H1 (cell line): ENCODE measurements around the gene MAGI2. TPM values are rescaled to one million over a fixed set of nuclear protein-coding genes. Genes with fewer than 3 reads are reported as not detected.

ENCODE experiments used
- EGR1 ChIP-seq: IDR thresholded peaks from 2 replicates; pipeline ENCODE4 v1.6.1; 2011; ENCODE audit warnings: low read depth, low read length, borderline replicate concordance
- SIX5 ChIP-seq: IDR thresholded peaks from 2 replicates; pipeline ENCODE4 v1.6.1; 2011; ENCODE audit warnings: mild to moderate bottlenecking, low read depth, low read length
- polyA plus RNA-seq, 7 experiments: library from polyadenylated mRNA; depleted of rRNA in 3 of 7; stranded (reverse) in 5 of 7; unstranded in 2 of 7; fragments of >200 nt in 5 of 7; fragments of 200-250 nt in 2 of 7; gene quantifications; 1 replicate in 5 of 7; 2 replicates in 1 of 7; 4 replicates in 1 of 7; pipeline versions ENCODE4 v1.2.1 to v1.2.3, GENCODE V29; 2011 to 2013; ENCODE audit warnings: missing spikeins in 2 of 7, mixed read lengths in 2 of 7
- total RNA-seq: library from RNA; stranded (reverse); fragmentation: NEBNext Ultra II Directional; extraction: Animal tissue kit (Norgen Biotek cat#: 25700); gene quantifications from 2 replicates; pipeline ENCODE4 v1.2.1, GENCODE V29; 2021
- TF ChIP-seq, protein P1 (sequence below): IDR thresholded peaks from 2 replicates; pipeline ENCODE4 v1.6.1; 2012; ENCODE audit warnings: inconsistent platforms

Gene MAGI2
- total and polyA plus RNA-seq, 2 of the 8 experiments (the other 6 are each of a cell fraction or from before 2014, with no cell fraction given), result 6.0 to 27.3 TPM

DNA sequence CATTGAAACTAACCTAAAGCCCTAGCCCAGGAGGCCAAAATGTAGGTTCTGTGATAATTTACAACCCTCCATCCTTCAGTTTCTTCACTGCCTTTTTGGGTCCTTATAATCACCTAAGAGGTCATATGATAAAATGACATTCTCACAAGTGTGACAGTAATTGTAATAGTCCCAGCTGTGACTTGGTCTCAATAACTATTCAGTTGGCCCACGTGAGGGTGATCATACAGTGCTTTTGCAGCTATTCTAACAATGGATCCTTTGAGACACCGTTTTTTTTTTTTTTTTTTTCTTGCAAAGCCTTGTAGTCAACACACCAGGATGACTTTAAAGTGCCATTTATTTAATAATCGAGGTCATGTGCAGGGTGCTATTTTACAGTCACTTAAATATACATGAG is 894.9 kb downstream of the MAGI2 start (continued):
- no peak for TF ChIP-seq SIX5
- no peak for TF ChIP-seq EGR1
- TF ChIP-seq, protein P1, sequence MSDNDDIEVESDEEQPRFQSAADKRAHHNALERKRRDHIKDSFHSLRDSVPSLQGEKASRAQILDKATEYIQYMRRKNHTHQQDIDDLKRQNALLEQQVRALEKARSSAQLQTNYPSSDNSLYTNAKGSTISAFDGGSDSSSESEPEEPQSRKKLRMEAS, result no peak
